Suprapubic skin (tissue), 3 donors: ENCODE measurements around the gene PTPRM.

Experiments used
- CTCF ChIP-seq, 2 donors: fragments of 200-600 bp in 1 of 2; fragments of 450-650 bp in 1 of 2; sonication (generic) in 1 of 2; IDR thresholded peaks; one replicate each; pipeline ENCODE4 v1.5.1; 2016 to 2019; ENCODE audit warnings: antibody characterized with exemption in 2 of 2, mild to moderate bottlenecking in 1 of 2, moderate library complexity in 1 of 2
- POLR2A ChIP-seq, 2 donors: fragments of 450-650 bp; IDR thresholded peaks; one replicate each; pipeline ENCODE4 v1.6.1; 2017; ENCODE audit warnings: antibody characterized with exemption in 2 of 2, mild to moderate bottlenecking in 2 of 2, moderate library complexity in 2 of 2

DNA sequence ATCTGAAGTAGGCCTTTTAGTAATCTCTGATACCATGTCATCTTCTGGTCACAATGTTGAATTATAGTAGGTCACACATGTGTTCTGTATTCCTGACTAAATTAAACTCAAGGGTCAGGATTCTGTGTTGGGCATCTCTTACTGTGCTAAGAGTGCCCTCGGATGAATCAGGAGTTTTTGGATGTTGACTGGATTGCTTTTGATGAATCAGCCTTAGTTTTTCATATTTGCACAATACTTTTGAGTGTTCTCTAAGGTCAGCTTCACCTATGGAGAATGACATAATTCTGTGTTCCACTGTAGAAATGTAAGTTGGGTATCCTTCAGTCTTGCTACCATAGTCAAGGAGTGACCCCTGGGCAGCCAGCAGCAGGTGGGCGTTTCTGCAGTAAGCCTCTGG, 190.1 kb downstream of the PTPRM start:
- no peak for TF ChIP-seq POLR2A (IDR thresholded peaks at IDR 0.05)
- TF ChIP-seq CTCF (IDR thresholded peaks at IDR 0.05): no peak
